ENCODE data around the gene MAP3K14. TPM values are rescaled to one million over a fixed set of nuclear protein-coding genes. Genes with fewer than 3 reads are reported as not detected.

Gene MAP3K14
- total RNA-seq, 1 experiment from 2014 or later, result 16.8 TPM

DNA sequence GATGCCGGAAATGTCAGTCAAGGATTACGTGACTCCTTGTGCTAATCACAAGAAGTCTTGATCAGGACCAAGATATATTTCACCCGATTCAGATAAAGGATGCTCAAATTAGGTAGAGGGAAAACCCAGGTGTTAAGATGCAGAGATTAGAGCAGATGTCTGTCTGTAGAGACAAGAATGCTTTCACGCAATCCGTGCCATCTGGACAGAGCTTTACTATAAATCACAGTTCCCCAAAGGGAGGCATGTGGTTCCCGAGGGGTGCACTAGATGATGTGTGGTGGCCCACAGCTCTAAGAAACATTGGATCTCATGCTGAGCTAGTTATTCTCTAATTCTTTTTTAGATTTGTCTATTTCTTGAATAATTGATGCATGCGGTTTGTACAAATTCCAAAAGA, 9.8 kb upstream of the MAP3K14 start:
- H2AFZ ChIP-seq (ENCODE audit: low read length), result no peak overlapping the region
- ATAC-seq (no peak), DNase-seq (no peak)
- no peaks in the 10 kb centered on the region for H3K9me2 ChIP-seq (replicated peaks; ENCODE audit: low read length)
- no peak overlapping the region for H3K4me2 ChIP-seq (ENCODE audit: low read length)
- H3K4me3 ChIP-seq (ENCODE audit: low read length), result no peak overlapping the region
- intact Hi-C loops (cut with micrococcal nuclease), result no loop called here
- H3K9ac ChIP-seq (ENCODE audit: low read length), result no peak overlapping the region
- peaks cover 2% of the 10 kb centered on the region for H3F3A ChIP-seq (ENCODE audit: low read length, unreplicated experiment)
- ChIA-PET CTCF (no interaction called here), POLR2A (ENCODE audit: unreplicated experiment) (interaction anchor here (0.7 kb wide), 2 partner anchors 10 to 179 kb away, joined by 3 to 10 read pairs; partner anchors contain the start of gene HEXIM1)
- H4K20me1 ChIP-seq (ENCODE audit: low read length), result no peaks in the 10 kb centered on the region
- no peak overlapping the region for H3K27ac ChIP-seq (ENCODE audit: low read length)
- no peaks in the 10 kb centered on the region for H3K79me2 ChIP-seq (ENCODE audit: low read length)
- peaks cover 7% of the 10 kb centered on the region for H3K4me1 ChIP-seq (ENCODE audit: insufficient read depth, low read length)
- no peaks in the 10 kb centered on the region for H3K27me3 ChIP-seq (ENCODE audit: low read length)
- TF ChIP-seq EZH2phosphoT487 (IDR thresholded peaks at IDR 0.05; ENCODE audit: borderline replicate concordance, low read length) (no peak), EZH2 (IDR thresholded peaks at IDR 0.05; ENCODE audit: low read length, unreplicated experiment) (no peak)
- TF ChIP-seq, protein P1, sequence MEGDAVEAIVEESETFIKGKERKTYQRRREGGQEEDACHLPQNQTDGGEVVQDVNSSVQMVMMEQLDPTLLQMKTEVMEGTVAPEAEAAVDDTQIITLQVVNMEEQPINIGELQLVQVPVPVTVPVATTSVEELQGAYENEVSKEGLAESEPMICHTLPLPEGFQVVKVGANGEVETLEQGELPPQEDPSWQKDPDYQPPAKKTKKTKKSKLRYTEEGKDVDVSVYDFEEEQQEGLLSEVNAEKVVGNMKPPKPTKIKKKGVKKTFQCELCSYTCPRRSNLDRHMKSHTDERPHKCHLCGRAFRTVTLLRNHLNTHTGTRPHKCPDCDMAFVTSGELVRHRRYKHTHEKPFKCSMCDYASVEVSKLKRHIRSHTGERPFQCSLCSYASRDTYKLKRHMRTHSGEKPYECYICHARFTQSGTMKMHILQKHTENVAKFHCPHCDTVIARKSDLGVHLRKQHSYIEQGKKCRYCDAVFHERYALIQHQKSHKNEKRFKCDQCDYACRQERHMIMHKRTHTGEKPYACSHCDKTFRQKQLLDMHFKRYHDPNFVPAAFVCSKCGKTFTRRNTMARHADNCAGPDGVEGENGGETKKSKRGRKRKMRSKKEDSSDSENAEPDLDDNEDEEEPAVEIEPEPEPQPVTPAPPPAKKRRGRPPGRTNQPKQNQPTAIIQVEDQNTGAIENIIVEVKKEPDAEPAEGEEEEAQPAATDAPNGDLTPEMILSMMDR (conservative IDR thresholded peaks at IDR 0.05; ENCODE audit: low read depth, low read length), result no peak
- H3K9me3 ChIP-seq (ENCODE audit: low read length), result no peaks in the 10 kb centered on the region
- H3K36me3 ChIP-seq (ENCODE audit: low read depth, low read length), result no peaks in the 10 kb centered on the region
- BruUV-seq (replicated peaks), result no TSS peak

GRCh38 chr17:45325810-45326209, 9.0 kb upstream of the MAP3K14 start:
- no peak for ATAC-seq
- no peaks in the 10 kb centered on the region for H3K36me3 ChIP-seq (ENCODE audit: low read depth, low read length)
- no peaks in the 10 kb centered on the region for H3K9me2 ChIP-seq (replicated peaks; ENCODE audit: low read length)
- H3K27me3 ChIP-seq (ENCODE audit: low read length), result no peaks in the 10 kb centered on the region
- TF ChIP-seq EZH2 (IDR thresholded peaks at IDR 0.05; ENCODE audit: low read length, unreplicated experiment), result no peak
- TF ChIP-seq, protein P1 (conservative IDR thresholded peaks at IDR 0.05; ENCODE audit: low read depth, low read length), result no peak
- TF ChIP-seq EZH2phosphoT487 (IDR thresholded peaks at IDR 0.05; ENCODE audit: borderline replicate concordance, low read length), result no peak
- H3K4me2 ChIP-seq (ENCODE audit: low read length), result no peak overlapping the region
- no peak overlapping the region for H2AFZ ChIP-seq (ENCODE audit: low read length)
- H3K27ac ChIP-seq (ENCODE audit: low read length), result no peak overlapping the region
- POLR2A ChIA-PET (ENCODE audit: unreplicated experiment), result no interaction called here
- H3K79me2 ChIP-seq (ENCODE audit: low read length), result no peaks in the 10 kb centered on the region
- CTCF ChIA-PET, result no interaction called here
- H3F3A ChIP-seq (ENCODE audit: low read length, unreplicated experiment), result peaks cover 8% of the 10 kb centered on the region
- DNase-seq, result no peak
- H3K4me3 ChIP-seq (ENCODE audit: low read length), result no peak overlapping the region
- H3K9me3 ChIP-seq (ENCODE audit: low read length), result no peaks in the 10 kb centered on the region
- no TSS peak for BruUV-seq (replicated peaks)
- no peaks in the 10 kb centered on the region for H4K20me1 ChIP-seq (ENCODE audit: low read length)
- intact Hi-C loops (cut with micrococcal nuclease), result no loop called here
- H3K4me1 ChIP-seq (ENCODE audit: insufficient read depth, low read length), result peaks cover 13% of the 10 kb centered on the region
- H3K9ac ChIP-seq (ENCODE audit: low read length), result no peak overlapping the region

DNA sequence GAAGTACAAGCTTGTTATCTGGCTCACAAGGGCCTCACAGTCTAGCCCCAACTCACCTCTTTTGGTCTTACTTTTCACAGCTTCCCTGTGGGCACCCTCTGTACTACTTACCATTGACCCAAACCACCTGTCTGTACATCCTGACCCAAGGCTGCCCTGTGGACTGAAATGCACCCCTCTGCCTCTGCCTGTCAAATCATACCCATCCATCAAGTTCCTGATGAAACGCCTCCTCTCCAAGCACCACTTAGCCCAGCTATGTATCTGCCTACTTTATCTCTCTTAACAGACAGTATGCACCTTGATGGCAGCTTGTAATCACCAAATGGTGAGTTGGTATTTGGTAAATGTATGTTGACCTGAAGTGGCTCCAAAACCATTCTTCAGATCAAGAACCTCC, 7.5 kb upstream of the MAP3K14 start:
- TF ChIP-seq EZH2phosphoT487 (IDR thresholded peaks at IDR 0.05; ENCODE audit: borderline replicate concordance, low read length), result no peak
- TF ChIP-seq, protein P1 (conservative IDR thresholded peaks at IDR 0.05; ENCODE audit: low read depth, low read length), result no peak
- no peak for TF ChIP-seq EZH2 (IDR thresholded peaks at IDR 0.05; ENCODE audit: low read length, unreplicated experiment)
- DNase-seq (no peak), ATAC-seq (no peak)
- intact Hi-C loops (cut with micrococcal nuclease), result no loop called here
- Histone ChIP-seq H3F3A (ENCODE audit: low read length, unreplicated experiment) (peaks cover 17% of the 10 kb centered on the region), H3K79me2 (ENCODE audit: low read length) (no peaks in the 10 kb centered on the region), H3K4me3 (ENCODE audit: low read length) (no peak overlapping the region), H3K4me1 (ENCODE audit: insufficient read depth, low read length) (peaks cover 27% of the 10 kb centered on the region), H2AFZ (ENCODE audit: low read length) (no peak overlapping the region), H3K9ac (ENCODE audit: low read length) (no peak overlapping the region), H3K27ac (ENCODE audit: low read length) (no peak overlapping the region), H3K36me3 (ENCODE audit: low read depth, low read length) (no peaks in the 10 kb centered on the region), H3K9me3 (ENCODE audit: low read length) (no peaks in the 10 kb centered on the region), H4K20me1 (ENCODE audit: low read length) (no peaks in the 10 kb centered on the region), H3K27me3 (ENCODE audit: low read length) (no peaks in the 10 kb centered on the region), H3K9me2 (replicated peaks; ENCODE audit: low read length) (no peaks in the 10 kb centered on the region), H3K4me2 (ENCODE audit: low read length) (no peak overlapping the region)
- no TSS peak for BruUV-seq (replicated peaks)
- ChIA-PET POLR2A (ENCODE audit: unreplicated experiment) (no interaction called here), CTCF (no interaction called here)
